NCI-H187 treated with DMSO at 0.1 percent for 48 hours (cell line): ENCODE results near the gene TRMT112.

ENCODE experiments used
- DNase-seq: peaks from one replicate; lab custom pipeline; 2025; lab: John Stamatoyannopoulos, UW

TRMT112 gene

DNA sequence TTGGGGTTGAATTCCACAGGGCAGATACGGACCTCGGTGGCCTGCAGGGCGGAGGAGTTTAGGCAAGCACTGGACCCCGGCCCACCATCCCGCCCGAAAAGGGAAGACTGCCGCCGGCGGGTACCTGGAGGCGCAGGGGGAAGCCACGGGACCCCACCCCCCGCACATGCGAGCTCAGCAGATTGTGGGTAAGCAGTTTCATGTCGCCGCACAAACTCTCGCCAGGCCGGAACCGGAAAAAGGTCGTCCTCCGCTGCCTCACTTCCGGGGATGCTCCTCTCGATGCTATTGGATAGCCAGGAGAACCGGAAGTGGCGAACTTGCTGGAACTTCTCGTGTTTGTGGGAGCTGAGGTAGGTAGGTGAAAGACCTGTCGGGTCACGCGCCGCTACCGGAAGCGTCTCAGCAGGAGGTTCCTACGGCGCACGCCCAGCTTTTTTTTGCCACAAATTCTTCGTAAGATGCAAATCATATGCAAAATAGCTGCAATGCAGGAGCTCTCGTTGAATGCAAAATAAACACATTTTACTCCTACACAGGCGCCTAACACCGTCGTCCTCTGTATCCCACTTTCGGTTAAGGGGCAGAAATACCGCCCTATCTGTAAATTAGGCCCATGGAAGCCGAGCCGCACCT, at the start of gene TRMT112:
Gene TRMT112 (minus strand): TSS at position 235 of the 636 bp plus-strand sequence. CDS start 33 bp downstream, at position 202.
- peak; percentile 74 for DNase-seq

DNA sequence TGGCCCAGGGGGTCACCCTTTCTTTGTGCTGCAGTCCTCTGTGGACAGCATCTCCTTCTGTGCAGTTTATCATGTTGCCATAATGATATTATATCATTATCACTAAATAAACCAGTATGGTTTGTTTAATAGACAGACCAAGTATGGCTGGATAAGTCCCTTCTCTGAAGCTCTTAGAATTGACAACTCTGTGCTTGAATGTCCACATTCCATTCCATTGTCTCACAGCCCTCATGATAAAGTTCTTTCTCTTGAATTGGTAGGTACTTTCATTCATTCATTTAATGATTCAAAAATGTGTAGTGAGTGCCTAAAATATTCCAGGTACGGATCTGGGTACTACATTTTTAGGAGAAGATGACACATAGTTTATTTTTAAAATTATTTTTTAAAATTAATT, 49.4 kb upstream of the TRMT112 start:
- DNase-seq, result no peak

DNA sequence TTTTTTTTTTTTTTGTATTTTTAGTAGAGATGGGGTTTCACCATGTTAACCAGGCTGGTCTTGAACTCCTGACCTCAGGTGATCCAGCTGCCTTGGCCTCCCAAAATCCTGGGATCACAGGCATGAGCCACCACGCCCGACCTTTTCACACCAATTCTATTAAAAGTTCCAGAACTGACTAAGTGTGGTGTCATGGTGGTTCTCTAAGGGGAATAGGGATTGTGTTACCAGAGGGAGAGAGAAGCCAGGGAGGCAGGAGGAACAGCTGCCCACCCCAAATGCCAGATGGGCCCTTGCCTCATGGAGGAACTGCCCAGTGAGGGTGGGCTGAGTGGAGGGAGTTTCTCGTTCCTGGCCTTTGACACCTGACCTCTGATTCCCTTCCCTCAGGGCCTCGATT, 47.6 kb upstream of the TRMT112 start:
- no peak for DNase-seq

DNA sequence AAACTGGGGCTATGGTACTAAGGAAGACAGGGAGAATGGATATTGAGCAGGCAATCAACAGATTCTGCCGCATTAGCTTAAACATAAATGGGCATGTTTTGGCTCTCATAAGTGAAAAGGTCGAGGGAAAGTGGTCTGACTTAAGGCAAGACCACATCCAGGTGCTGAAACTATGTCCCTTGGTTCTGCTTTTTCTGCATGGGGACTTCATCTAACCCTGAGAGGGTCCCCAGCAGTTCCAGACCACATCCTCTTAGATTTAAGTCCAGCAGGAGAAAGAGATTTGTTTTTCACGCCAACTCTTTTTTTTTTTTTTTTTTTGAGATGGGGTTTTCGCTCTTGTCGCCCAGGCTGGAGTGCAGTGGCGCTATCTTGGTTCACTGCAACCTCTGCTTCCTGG, 47.1 kb upstream of the TRMT112 start:
- no peak for DNase-seq

DNA sequence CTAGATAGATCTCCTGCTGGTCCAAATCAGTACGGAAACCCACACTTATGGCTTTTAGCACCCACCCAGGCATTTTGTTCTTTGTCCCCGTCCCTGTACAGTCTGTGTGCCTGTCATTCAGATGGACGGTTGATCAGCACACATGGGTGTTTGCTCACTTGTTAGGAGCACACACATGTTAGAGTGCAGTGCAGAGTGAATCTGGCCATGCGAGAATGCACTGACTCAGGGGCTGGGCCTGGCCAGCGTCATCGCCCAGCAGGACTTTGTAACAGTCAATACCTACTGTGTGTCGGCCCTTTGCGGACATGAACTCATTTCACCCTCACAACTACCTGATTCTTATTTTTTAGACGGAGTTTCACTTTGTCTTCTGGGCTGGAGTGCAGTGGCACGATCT, 45.0 kb upstream of the TRMT112 start:
- no peak for DNase-seq

DNA sequence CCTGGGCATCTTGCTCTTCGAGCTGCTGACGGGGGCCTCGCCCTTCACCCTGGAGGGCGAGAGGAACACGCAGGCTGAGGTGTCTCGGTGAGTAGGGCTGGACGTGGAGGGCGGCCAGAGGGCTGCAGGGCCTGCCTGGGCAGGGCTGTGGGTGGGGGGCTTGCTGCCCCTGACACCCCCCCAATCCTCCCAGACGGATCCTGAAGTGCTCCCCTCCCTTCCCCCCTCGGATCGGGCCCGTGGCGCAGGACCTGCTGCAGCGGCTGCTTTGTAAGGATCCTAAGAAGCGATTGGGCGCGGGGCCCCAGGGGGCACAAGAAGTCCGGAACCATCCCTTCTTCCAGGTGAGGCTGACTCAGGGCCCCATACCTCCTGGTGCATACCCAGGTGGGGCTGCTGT, 44.3 kb upstream of the TRMT112 start:
- DNase-seq, result no peak

DNA sequence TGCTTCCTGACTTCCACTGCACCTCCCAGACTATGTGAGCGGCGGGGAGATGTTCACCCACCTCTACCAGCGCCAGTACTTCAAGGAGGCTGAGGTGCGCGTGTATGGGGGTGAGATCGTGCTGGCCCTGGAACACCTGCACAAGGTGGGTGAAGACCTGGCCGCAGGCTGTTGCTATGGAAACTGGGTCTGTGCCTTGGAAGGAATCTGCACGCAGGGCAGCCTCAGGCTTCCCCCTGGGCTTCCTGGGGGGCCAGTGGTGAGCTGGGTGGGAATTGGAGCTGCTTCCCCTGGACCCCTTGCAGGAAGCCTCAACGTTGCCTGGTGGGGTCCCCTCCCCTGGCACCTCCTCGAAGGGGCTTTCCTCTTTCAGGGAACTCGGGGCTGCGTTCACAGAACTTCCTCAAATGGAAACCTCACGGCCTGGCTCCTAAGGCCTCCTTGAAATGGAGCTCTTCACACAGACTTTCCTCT, 43.1 kb upstream of the TRMT112 start:
- no peak for DNase-seq

DNA sequence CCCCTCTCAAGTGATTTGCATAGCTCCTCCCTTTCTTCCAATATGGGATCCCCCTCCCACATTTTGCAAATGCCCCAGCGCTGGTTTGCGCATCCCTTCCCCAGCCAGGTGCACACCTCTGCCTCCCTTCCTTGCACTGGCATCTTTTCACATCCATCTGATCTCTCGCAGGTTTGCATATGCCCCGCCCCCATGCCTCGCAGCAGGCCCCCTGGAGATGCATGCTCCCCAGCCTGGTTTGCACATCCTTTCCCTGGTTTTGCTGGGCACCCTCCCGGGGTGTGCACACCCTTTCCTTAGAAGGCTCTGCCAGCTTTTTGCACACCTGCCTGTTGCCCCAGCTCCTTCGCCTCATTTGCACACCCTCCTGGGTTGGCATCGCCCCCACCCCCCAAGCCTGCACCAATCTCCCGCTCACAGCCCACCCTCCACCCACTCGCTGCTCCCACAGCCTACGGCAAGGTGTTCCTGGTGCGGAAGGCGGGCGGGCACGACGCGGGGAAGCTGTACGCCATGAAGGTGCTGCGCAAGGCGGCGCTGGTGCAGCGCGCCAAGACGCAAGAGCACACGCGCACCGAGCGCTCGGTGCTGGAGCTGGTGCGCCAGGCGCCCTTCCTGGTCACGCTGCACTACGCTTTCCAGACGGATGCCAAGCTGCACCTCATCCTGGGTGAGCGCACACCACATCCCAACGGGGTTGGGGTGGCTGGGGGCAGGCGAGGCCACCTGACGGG, 42.5 kb upstream of the TRMT112 start:
- no peak for DNase-seq

DNA sequence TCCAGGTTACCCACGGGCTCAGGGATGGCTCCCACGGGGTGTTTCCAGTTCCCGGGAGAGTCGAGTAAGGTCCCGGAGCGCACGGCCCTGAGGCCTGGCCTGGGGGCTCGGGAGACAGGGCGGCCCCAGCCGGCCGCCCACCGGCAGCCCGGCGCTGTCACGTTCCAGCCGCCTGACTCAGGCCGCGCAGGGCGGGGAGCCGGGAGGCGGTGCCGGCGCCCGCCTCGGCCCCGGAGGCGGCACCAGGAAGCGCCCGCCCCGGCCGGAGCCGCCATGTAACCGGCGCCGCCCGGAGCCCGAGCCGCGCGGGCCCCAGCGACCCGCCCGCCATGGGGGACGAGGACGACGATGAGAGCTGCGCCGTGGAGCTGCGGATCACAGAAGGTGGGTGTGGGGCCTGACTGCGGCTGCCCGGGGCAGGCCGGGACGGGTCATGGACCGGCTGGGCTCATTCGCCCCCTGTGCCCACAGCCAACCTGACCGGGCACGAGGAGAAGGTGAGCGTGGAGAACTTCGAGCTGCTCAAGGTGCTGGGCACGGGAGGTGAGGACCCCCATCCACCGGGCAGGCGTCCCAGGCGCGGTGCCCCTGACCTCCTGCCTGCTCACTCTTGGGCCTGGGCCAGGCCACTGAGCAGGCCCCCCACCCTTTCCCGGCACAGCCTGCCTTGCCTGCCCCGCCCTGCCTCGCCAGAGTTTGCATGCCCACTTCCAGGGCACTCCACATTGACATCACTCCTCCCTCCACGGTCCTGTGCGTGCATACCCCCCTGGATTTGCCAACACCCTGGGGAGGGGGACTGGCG, 41.8 kb upstream of the TRMT112 start, which contains the start of gene RPS6KA4:
Gene RPS6KA4 (plus strand): TSS at position 256 of the 805 bp plus-strand sequence. CDS start 74 bp downstream, at position 330.
- DNase-seq, result no peak

DNA sequence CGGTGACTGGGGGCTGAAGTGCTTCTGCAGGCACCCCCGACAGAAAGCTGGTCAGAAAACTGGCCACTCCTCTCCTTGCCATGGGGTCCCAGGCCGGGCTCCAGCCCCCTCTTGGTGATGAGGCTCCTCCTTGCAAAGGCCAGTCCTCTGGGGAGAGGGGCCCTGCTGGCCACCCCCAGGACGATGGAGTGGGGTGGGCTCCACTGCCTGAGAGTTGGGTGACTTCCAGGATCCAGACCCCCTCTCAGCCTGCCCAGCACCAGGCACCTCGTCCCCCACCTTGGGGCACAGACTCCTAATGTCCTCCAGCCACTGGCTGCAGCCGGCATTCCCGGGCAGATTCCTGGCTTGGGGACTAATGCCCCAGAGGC, 41.2 kb upstream of the TRMT112 start:
- no peak for DNase-seq

DNA sequence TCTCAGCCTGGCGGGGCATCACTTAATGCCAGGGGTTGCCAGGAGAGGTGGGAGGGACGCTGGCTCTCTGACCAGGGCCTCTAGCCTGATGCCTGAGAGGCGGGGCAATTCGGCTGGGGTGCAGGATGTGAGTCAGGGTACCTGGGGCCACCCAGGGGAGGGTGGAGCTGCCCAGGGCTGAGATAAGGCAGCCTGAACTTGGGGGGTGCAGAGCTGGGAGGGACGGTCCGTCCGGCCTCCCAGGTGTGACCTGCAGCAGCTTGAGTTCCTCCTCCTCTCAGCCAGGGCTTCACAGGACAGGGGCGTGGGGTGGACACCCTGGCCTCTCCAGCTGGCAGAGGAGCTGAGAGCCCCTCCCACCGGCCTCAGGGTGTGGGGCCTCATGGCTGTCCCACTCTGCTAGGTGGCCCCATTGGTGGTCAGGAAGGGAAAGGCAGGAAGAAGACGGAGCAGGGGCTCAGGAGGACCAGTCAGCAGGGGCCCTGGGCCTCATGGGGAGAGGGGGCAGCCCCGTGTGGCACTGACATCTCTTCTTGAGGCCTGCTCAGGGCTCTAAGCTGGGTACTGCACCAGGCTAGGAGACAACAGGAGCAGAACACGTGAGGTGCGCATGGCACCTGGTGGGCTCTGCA, 40.7 kb upstream of the TRMT112 start:
- DNase-seq, result no peak

DNA sequence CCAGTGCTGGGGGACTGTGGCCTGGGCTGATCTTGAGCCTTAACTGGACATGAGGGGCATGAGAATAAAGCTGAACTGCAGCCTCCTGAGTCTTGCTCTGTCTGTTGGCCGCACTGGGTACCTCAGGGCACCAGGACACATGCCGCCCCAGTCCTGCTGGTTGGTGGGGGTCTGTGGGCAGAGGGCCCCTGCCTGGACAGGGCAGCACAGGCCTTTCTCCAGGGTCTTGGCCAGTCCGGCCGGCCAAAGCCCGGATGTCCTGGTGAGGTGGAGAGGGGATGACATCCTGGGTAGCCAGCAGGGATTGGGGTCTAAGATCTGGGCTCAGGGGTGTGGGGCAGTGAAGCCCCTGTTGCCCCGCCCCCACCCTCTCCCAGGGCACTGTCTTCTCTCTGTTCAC, 40.1 kb upstream of the TRMT112 start:
- no peak for DNase-seq

DNA sequence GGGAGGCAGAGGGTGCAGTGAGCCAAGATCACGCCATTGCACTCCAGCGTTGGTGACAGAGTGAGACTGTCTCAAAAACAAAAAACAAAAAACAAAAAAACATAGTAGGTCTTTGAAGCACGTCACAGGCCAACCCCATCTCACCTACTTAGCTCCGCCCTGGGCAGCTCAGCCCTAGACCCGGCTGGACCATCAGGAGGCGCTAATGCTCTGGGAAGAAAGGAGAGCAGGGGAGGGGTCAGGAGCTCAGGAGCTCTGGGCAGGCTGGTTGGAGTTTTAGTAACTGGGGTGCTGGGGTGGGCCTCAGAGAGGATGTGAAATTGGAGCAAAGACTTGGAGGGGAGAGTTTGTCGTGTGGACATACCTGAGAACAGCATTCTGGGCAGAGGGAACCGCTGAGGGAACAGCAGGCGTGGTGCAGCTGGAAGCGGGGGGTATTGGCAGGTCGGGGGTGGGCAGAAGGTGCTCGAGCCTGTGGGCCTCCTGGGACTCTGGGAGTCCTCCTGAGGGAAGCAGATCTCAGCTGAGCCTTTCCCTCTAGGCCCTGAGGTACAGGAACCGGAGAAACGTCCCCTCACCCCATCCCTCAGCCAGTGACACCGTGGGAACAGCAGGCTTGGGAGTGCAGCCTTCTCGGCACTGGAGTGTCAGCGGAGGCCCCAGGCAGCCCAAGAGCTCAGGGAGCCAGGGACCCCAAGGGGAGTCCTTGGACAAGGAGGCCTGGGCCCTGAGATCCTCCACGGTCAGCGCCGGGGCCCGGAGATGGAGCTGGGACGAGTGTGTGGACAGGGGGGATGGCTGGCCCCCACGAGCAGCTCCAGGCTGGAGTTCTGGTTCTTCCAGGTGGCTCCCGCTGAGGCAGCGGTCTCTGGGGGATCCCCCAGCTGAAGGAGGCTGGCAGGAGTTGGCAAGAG, 39.4 kb upstream of the TRMT112 start:
- DNase-seq, result no peak

DNA sequence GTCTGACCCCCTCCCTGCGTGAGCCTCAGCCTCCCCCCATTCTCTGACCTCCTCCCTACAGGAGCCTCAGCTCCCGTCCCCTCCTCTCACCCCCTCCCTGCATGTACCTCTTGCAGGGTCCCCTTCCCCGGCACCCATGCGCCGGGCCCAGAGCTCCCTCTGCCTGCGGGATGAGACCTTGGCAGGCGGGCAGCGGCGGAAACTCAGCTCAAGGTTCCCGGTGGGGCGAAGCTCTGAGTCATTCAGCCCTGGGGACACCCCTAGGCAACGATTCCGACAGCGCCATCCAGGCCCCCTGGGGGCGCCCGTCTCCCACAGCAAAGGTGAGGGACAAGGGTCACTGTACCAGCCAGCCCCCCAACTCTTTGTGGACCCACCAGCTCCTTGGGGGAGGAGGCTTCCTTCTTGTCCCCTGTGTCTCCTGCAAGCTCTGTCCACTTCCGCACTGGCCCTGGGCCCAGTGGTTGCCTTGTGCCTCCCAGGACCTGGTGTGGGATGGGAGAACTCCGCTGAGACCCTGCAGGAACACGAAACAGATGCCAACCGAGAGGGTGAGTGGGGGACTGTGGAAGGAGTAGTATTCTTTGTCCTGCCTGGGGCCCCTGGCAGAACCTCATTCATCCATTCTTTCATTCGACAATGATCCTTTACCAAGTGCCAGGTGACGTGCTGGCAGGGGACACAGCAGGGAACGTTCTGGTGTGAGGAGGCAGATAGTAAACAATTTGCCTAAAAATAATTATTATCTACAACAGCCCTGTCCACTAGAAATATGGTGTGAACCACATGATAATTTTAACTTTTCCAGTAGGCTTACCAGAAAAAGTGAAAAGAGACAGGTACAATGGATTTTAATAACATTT, 38.0 kb upstream of the TRMT112 start:
- DNase-seq, result no peak

DNA sequence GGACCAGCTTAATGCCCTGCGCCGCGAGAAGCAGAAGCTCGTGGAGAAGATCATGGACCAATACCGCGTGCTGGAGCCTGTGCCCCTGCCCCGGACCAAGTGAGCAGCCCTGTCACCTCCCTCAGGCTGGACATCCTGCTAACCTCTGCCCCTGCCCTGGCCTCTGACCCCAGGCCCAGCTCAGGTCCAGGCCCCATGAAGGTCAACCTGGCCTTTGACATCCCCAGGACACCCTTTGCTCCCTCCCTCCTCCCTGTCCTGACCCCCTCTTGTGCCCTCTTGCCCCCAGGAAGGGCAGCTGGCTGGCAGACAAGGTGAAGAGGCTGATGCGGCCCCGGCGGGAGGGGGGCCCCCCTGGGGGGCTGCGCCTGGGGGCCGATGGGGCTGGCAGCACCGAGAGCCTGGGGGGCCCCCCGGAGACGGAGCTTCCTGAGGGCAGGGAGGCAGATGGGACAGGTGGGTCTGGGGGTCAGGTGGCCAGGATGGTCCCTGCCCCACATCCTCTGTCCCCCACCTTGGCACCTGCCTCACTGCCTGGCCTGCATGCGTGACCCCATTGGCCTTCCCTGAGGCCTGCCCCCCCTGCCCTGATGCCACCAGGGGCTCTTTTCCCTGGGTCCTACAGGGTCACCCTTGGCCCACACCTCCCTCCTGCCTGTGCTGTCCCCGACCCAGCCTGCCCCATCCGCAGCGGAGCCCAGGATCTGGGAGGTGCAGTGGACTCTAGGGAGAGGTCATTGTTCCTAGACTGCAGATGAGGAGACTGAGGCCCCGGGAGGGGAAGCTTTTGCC, 36.6 kb upstream of the TRMT112 start:
- DNase-seq, result no peak

DNA sequence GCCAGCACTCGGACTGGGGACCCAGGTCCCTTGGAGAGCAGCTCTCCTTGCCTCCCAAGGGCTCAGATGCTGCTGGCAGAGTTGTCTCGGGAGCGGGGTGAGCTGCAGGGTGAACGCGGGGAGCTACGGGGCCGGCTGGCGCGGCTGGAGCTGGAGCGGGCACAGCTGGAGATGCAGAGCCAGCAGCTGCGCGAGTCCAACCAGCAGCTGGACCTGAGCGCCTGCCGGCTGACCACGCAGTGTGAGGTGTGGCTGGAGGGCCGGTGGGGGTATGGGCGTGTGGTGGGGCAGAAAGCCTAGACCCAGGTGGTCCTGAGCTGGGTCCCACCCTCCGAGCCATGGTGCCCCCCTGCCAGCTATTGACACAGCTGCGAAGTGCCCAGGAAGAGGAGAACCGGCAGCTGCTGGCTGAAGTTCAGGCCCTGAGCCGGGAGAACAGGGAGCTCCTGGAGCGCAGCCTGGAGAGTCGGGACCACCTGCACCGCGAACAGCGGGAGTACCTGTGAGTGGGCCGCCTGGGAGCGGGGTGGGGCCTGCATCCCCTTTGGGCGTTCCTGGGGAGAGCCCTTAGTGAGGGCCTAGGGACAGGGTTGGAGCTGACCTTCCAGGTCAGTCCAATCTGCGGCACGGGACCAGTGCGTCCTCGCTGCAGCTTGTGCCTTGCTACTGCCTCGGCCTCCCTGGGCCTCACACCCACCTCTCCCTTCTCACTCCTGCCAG, 35.8 kb upstream of the TRMT112 start:
- DNase-seq, result no peak

DNA sequence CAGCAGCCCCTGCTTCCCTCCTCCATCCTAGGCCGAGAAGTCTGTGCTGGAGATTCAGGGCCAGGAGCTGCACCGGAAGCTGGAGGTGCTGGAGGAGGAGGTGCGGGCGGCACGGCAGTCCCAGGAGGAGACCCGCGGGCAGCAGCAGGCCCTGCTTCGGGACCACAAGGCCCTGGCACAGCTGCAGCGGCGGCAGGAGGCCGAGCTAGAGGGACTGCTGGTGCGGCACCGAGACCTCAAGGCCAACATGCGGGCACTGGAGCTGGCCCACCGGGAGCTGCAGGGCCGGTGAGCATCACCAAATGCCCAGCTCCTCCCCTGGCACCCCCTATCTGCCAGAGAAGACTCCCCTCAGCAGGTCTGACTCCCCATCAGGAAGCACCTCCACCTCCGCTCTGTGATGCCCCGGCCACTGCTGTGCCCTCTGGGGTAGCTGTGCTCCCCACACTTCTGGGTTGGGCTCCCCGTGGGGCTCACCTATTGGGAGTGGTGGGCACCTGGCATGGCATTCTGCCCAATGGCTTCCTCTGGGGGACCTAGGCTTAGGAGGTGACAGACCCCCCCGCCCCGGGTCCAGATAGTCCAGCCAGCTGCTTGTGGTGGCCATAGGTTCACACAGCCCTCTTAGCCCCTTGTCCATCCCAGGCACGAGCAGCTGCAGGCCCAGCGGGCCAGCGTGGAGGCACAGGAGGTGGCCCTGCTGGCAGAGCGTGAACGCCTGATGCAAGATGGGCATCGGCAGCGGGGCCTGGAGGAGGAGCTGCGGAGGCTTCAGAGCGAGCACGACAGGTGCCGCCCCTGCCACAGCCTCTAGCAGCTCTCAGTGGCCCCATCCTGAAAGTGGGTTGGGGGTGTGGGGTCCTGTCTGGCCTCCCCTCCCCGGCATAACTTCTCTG, 35.0 kb upstream of the TRMT112 start:
- no peak for DNase-seq
